GM12878 (cell line): ENCODE data around the gene ZFAND2A. TPM values are rescaled to one million over a fixed set of nuclear protein-coding genes. Genes with fewer than 3 reads are reported as not detected.

ENCODE experiments used
- ATAC-seq: fragments of 200-7000 bp; cut with Tn5 transposase; 3 replicates; pipeline ENCODE4 v1.9.1; 2020; ENCODE audit warnings: mild to moderate bottlenecking, moderate library complexity
- BruUV-seq: library from RNA; stranded (reverse); fragments of 400-500 nt; replicated peaks from 2 replicates; lab custom pipeline; 2021; lab: Mats Ljungman, UMichigan
- CTCF ChIA-PET: fragments of 300-600 bp; sonication (Branson Sonifier 250); formaldehyde crosslinking; extraction: SDS; loops from one replicate; lab custom pipeline; 2021; ENCODE audit warnings: inconsistent platforms; lab: Yijun Ruan, JAX
- POLR2A ChIA-PET: fragments of 350-600 bp; formaldehyde crosslinking; extraction: SDS; loops from one replicate; lab custom pipeline; 2021; ENCODE audit warnings: inconsistent platforms; lab: Charles Lee
- RAD21 ChIA-PET: fragments of 300-600 bp; sonication (Branson Sonifier 250); formaldehyde crosslinking; loops from one replicate; lab custom pipeline; 2023; ENCODE audit warnings: antibody characterized with exemption; ENCODE audit not compliant: unreplicated experiment; lab: Charles Lee
- SMC1A ChIA-PET: fragments of 300-600 bp; sonication (Branson Sonifier 250); formaldehyde crosslinking; loops from one replicate; lab custom pipeline; 2023; ENCODE audit not compliant: unreplicated experiment, uncharacterized antibody; lab: Charles Lee
- DNase-seq: peaks from one replicate; pipeline ENCODE4 v3.0.0-alpha.2; 2011; ENCODE audit warnings: low read depth, low spot score
- FAIRE-seq: peaks from 3 replicates; lab custom pipeline; 2011; peaks lifted over from hg19 to GRCh38; lab: Jason Lieb, UNC
- H2AFZ ChIP-seq: 2 replicates; pipeline ENCODE4 v1.6.0; 2011; ENCODE audit warnings: low read depth, low read length, control low read depth; ENCODE audit not compliant: control insufficient read depth
- H3K27ac ChIP-seq: 2 replicates; pipeline ENCODE4 v1.5.1; 2011; ENCODE audit warnings: control low read depth; ENCODE audit not compliant: control insufficient read depth, insufficient read depth
- H3K27me3 ChIP-seq, 2 experiments: replicated peaks in 1 of 2; 2 replicates each; pipeline versions ENCODE4 v1.6.0 to v1.6.1; 2011; ENCODE audit warnings: low read length in 1 of 2; ENCODE audit not compliant: control insufficient read depth in 2 of 2, insufficient read depth in 2 of 2
- H3K36me3 ChIP-seq, 2 experiments: 2 replicates each; pipeline ENCODE4 v1.5.1; 2011; ENCODE audit warnings: low read length in 1 of 2; ENCODE audit not compliant: control insufficient read depth in 2 of 2, insufficient read depth in 2 of 2
- H3K4me1 ChIP-seq: 2 replicates; pipeline ENCODE4 v1.6.1; 2011; ENCODE audit warnings: mild to moderate bottlenecking, low read length, moderate library complexity, mixed read lengths; ENCODE audit not compliant: control insufficient read depth, insufficient read depth
- H3K4me2 ChIP-seq: 2 replicates; pipeline ENCODE4 v1.6.0; 2011; ENCODE audit warnings: control low read depth; ENCODE audit not compliant: control insufficient read depth, insufficient read depth
- H3K4me3 ChIP-seq: fragments of 200-600 bp; sonication (generic); 2 replicates; pipeline ENCODE4 v1.5.1; 2016
- H3K79me2 ChIP-seq: 2 replicates; pipeline ENCODE4 v1.6.0; 2011; ENCODE audit warnings: low read length; ENCODE audit not compliant: control insufficient read depth, insufficient read depth
- H3K9ac ChIP-seq: 2 replicates; pipeline ENCODE4 v1.8.0; 2011; ENCODE audit warnings: low read length, control low read depth, mixed read lengths; ENCODE audit not compliant: control insufficient read depth, insufficient read depth
- H3K9me3 ChIP-seq: replicated peaks from 3 replicates; pipeline ENCODE4 v1.5.1; 2011; ENCODE audit warnings: mild to moderate bottlenecking, low read length; ENCODE audit not compliant: control insufficient read depth, insufficient read depth
- H4K20me1 ChIP-seq: 2 replicates; pipeline ENCODE4 v1.6.0; 2011; ENCODE audit not compliant: control insufficient read depth, insufficient read depth
- FOS ChIP-seq: IDR thresholded peaks from 3 replicates; pipeline ENCODE4 v1.6.1; 2011; ENCODE audit warnings: borderline replicate concordance; ENCODE audit not compliant: insufficient read length; ENCODE audit errors: extremely low read depth
- GABPA ChIP-seq: IDR thresholded peaks from 2 replicates; pipeline ENCODE4 v1.6.1; 2014; ENCODE audit warnings: antibody characterized with exemption, low read depth, mild to moderate bottlenecking, inconsistent platforms
- YBX1 ChIP-seq: fragments of 450-650 bp; IDR thresholded peaks from 2 replicates; pipeline ENCODE4 v1.6.1; 2016; ENCODE audit warnings: antibody characterized with exemption
- WGBS: methylation state at CpG from one replicate; pipeline ENCODE4 v1.1.6; 2016; ENCODE audit warnings: low lambda C conversion rate; ENCODE audit not compliant: insufficient replicate concordance, insufficient coverage; ENCODE audit errors: missing lambda C conversion rate; 5-methylcytosine and 5-hydroxymethylcytosine counted together
- in situ Hi-C: fragments of 300-500 bp; cut with MboI; formaldehyde crosslinking; loops from 9 replicates; pipeline ENCODE4 v1.14.3; 2018; ENCODE audit warnings: mixed read lengths
- intact Hi-C: fragments of 100-400 bp; cut with micrococcal nuclease; formaldehyde crosslinking; loops from one replicate; pipeline ENCODE4 v1.14.2; 2022; ENCODE audit not compliant: unreplicated experiment
- polyA plus RNA-seq, 11 experiments: library from polyadenylated mRNA; depleted of rRNA in 4 of 11; unstranded in 6 of 11; stranded (reverse) in 5 of 11; fragments of >200 nt; fragmentation: Nextera tagmentation in 4 of 11; fragmentation: Illumina TruSeq in 1 of 11; extraction: Ambion mirVana in 4 of 11; extraction: Trizol in 1 of 11; gene quantifications; 1 replicate in 1 of 11; 2 replicates in 10 of 11; pipeline versions ENCODE4 v1.2.1 to v1.2.3, GENCODE V29; 2011 to 2016; ENCODE audit warnings: inconsistent platforms in 2 of 11, missing spikeins in 2 of 11, low read depth in 1 of 11
- total RNA-seq, 4 experiments: library from RNA; depleted of rRNA in 3 of 4; stranded (reverse); fragments of >200 nt in 3 of 4; fragmentation: Illumina TruSeq in 1 of 4; extraction: Trizol in 1 of 4; gene quantifications; 2 replicates each; pipeline versions ENCODE4 v1.2.1 to v1.2.3, GENCODE V29; 2013 to 2021
- TF ChIP-seq, protein P1 (sequence below): fragments of 150-350 bp; IDR thresholded peaks from 2 replicates; pipeline ENCODE4 v1.6.1; 2016; ENCODE audit warnings: low read depth, low read length

The ZFAND2A gene
- total and polyA plus RNA-seq, 10 of the 15 experiments (the other 5 are each of a cell fraction or from before 2014, with no cell fraction given): 14.8 to 39.9 (median 20.8) TPM

GRCh38 chr7:1200045-1200444, 40.0 kb upstream of the ZFAND2A start:
- RAD21 ChIA-PET: no interaction called here
- Histone ChIP-seq H3K4me1 (no peaks in the 10 kb centered on the region), H2AFZ (no peak overlapping the region), H3K9ac (no peak overlapping the region), H3K4me3 (no peak overlapping the region), H3K4me2 (no peak overlapping the region), H3K27me3 (no peaks in the 10 kb centered on the region), H4K20me1 (no peaks in the 10 kb centered on the region), H3K36me3 (no peaks in the 10 kb centered on the region), H3K9me3 (no peaks in the 10 kb centered on the region), H3K79me2 (no peaks in the 10 kb centered on the region), H3K27ac (no peak overlapping the region)
- CTCF ChIA-PET: no interaction called here
- no peak for FAIRE-seq
- in situ Hi-C loops (no loop called here), intact Hi-C loops (no loop called here)
- ATAC-seq: no peak
- no TSS peak for BruUV-seq
- POLR2A ChIA-PET: no interaction called here
- 50% methylated on average over 19 of the region's 19 CpGs for WGBS
- DNase-seq: no peak
- SMC1A ChIA-PET: no interaction called here
- TF ChIP-seq FOS: no peak
- no peak for TF ChIP-seq YBX1
- TF ChIP-seq, protein P1, sequence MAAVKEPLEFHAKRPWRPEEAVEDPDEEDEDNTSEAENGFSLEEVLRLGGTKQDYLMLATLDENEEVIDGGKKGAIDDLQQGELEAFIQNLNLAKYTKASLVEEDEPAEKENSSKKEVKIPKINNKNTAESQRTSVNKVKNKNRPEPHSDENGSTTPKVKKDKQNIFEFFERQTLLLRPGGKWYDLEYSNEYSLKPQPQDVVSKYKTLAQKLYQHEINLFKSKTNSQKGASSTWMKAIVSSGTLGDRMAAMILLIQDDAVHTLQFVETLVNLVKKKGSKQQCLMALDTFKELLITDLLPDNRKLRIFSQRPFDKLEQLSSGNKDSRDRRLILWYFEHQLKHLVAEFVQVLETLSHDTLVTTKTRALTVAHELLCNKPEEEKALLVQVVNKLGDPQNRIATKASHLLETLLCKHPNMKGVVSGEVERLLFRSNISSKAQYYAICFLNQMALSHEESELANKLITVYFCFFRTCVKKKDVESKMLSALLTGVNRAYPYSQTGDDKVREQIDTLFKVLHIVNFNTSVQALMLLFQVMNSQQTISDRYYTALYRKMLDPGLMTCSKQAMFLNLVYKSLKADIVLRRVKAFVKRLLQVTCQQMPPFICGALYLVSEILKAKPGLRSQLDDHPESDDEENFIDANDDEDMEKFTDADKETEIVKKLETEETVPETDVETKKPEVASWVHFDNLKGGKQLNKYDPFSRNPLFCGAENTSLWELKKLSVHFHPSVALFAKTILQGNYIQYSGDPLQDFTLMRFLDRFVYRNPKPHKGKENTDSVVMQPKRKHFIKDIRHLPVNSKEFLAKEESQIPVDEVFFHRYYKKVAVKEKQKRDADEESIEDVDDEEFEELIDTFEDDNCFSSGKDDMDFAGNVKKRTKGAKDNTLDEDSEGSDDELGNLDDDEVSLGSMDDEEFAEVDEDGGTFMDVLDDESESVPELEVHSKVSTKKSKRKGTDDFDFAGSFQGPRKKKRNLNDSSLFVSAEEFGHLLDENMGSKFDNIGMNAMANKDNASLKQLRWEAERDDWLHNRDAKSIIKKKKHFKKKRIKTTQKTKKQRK: no peak
- no peak for TF ChIP-seq GABPA
